WERI-Rb-1 (cell line): ENCODE data around the gene THBS4.

Experiments
- DNase-seq: peaks from one replicate; pipeline ENCODE4 v3.0.0-alpha.2; 2020
- H3K27ac ChIP-seq: fragments of 250-450 bp; sonication (Bioruptor Pico); 2 replicates; pipeline ENCODE4 v1.5.1; 2020; ENCODE audit warnings: mild to moderate bottlenecking, moderate library complexity
- H3K27me3 ChIP-seq: fragments of 250-450 bp; sonication (Bioruptor Pico); 2 replicates; pipeline ENCODE4 v1.5.1; 2021; ENCODE audit warnings: mild to moderate bottlenecking, low read depth, moderate library complexity; ENCODE audit not compliant: insufficient read depth, severe bottlenecking
- H3K36me3 ChIP-seq: fragments of 250-450 bp; sonication (Bioruptor Pico); 2 replicates; pipeline ENCODE4 v1.5.1; 2020; ENCODE audit warnings: mild to moderate bottlenecking, moderate library complexity
- H3K4me3 ChIP-seq: 2 replicates; pipeline ENCODE4 v1.5.1; 2011; ENCODE audit warnings: low read depth, mild to moderate bottlenecking, control low read depth, low read length
- H3K9me3 ChIP-seq: fragments of 250-450 bp; sonication (Bioruptor Pico); 2 replicates; pipeline ENCODE4 v1.5.1; 2021; ENCODE audit warnings: mild to moderate bottlenecking, moderate library complexity; ENCODE audit not compliant: severe bottlenecking
- TF ChIP-seq, protein P1 (sequence below): IDR thresholded peaks from 2 replicates; pipeline ENCODE4 v1.5.1; 2011; ENCODE audit warnings: low read depth, mild to moderate bottlenecking, control low read depth, inconsistent platforms, low read length

Gene THBS4

DNA sequence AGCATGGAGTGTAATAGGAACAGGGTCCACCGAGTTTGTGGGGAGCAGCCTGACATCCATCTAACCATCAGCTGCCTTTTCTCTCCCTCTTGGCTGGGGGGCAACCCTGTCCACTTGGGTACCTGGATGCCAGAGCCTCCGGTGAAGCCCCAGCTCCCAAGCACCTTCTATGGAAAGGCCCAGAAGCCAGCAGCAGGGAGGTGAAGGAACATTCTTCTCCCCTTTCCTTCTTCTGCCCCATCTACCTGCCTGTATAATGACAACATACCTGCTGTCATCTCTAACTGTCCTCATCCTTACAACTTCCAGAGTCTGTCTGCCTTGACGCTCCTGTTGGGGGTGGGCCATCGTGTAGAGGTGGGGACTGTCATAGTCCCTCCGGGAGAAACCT is 33.1 kb downstream of the THBS4 start:
- no peaks in the 10 kb centered on the region for H3K9me3 ChIP-seq
- H3K27ac ChIP-seq = no peak overlapping the region
- H3K4me3 ChIP-seq = no peak overlapping the region
- TF ChIP-seq, protein P1, sequence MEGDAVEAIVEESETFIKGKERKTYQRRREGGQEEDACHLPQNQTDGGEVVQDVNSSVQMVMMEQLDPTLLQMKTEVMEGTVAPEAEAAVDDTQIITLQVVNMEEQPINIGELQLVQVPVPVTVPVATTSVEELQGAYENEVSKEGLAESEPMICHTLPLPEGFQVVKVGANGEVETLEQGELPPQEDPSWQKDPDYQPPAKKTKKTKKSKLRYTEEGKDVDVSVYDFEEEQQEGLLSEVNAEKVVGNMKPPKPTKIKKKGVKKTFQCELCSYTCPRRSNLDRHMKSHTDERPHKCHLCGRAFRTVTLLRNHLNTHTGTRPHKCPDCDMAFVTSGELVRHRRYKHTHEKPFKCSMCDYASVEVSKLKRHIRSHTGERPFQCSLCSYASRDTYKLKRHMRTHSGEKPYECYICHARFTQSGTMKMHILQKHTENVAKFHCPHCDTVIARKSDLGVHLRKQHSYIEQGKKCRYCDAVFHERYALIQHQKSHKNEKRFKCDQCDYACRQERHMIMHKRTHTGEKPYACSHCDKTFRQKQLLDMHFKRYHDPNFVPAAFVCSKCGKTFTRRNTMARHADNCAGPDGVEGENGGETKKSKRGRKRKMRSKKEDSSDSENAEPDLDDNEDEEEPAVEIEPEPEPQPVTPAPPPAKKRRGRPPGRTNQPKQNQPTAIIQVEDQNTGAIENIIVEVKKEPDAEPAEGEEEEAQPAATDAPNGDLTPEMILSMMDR = no peak
- no peaks in the 10 kb centered on the region for H3K27me3 ChIP-seq
- no peaks in the 10 kb centered on the region for H3K36me3 ChIP-seq
- DNase-seq = no peak

DNA sequence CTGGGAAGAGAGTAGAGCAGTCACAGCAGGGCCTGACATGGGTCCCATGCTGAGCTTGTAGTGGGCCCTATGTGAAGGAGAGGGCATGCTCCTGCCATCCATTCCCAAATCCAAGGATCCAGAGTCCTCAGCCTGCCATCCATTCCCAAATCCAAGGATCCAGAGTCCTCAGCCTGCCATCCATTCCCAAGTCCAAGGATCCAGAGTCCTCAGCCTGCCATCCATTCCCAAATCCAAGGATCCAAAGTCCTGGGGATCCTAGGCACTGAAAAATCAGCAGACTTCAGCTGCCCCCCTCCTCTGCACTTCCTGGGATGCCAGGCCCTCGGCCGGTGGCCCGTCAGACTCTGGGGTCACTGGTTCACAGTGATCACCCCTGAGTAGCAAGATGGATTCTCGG is 33.6 kb downstream of the THBS4 start:
- no peaks in the 10 kb centered on the region for H3K9me3 ChIP-seq
- H3K36me3 ChIP-seq = no peaks in the 10 kb centered on the region
- no peak overlapping the region for H3K4me3 ChIP-seq
- TF ChIP-seq, protein P1 = no peak
- no peaks in the 10 kb centered on the region for H3K27me3 ChIP-seq
- no peak for DNase-seq
- no peak overlapping the region for H3K27ac ChIP-seq

DNA sequence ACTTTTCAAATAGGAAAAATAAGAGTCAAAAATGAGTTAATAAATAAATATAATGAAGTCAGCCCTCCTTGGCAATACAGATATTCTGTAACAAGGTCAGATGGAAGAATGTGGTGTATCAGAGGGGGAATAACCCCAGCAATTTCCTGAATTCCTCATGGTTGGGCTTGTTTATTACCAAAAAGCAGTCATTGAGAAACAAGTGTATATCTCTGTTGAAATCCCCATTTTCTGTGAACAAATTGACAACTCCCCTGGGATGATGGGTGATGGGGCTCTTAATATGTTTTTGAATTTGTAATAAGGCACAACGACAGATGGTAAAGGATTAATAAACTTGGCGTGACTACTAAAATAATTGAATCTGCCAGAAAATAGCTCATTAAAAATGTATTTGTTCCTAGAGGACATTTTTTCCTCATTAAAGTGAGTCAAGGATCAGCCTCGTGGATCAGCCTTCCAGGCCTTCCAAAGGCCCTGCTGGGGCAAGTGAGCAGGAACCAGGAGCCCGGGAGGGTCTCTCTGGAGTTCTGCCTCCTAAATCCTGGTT is 34.2 kb downstream of the THBS4 start:
- Histone ChIP-seq H3K27me3 (no peaks in the 10 kb centered on the region), H3K4me3 (no peak overlapping the region), H3K36me3 (no peaks in the 10 kb centered on the region), H3K27ac (no peak overlapping the region), H3K9me3 (no peaks in the 10 kb centered on the region)
- TF ChIP-seq, protein P1 = no peak
- no peak for DNase-seq

DNA sequence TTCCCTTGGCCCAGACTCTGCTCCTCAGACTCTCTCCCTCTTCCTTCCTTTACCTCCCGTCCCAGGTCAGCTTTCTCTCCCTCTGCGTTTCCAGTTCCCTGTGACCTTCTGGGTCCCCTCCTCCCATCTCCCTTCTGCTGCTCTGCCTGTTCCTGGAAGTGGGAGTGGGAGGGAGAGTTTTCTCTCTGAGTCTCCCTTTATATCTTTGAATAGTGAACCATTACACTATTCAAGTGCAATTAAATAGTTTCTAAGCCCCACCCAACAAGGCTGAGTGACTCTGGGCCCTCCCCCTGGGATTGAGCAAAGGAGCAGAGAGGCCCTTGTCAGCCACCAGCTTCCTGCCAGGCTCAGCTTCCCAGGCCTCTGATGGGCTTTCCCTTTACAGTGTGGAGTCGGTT is 34.8 kb downstream of the THBS4 start:
- DNase-seq = no peak
- Histone ChIP-seq H3K27ac (no peak overlapping the region), H3K9me3 (no peaks in the 10 kb centered on the region)

DNA sequence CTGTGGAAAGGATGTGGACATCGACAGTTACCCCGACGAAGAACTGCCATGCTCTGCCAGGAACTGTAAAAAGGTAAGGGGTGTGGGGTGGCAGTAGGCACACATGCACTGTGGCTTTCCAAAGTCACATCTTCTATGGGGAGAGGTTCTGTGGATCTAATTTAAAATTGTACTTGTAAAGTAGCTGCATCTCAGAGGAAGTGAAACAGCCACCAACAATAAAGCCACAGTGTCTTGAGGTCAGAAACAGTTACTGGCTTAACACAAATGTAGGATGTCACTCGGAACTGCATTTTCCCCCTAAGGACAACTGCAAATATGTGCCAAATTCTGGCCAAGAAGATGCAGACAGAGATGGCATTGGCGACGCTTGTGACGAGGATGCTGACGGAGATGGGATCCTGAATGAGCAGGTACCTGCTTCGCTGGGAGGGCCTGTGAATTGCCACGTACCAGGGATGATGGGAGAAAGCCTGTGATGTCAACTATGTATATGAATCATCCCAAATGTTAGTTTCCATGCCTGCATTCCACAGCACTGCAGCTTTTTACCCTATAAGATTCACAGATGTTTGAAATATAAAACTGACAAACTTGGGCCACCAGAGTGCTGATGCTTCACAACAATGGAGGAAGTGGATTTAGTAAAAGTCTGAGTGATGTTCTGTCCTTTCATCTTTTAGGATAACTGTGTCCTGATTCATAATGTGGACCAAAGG is 35.3 kb downstream of the THBS4 start:
- H3K9me3 ChIP-seq = no peaks in the 10 kb centered on the region
- DNase-seq = no peak
- TF ChIP-seq, protein P1 = no peak
- H3K27ac ChIP-seq = no peak overlapping the region
- H3K36me3 ChIP-seq = no peaks in the 10 kb centered on the region
- no peak overlapping the region for H3K4me3 ChIP-seq
- no peaks in the 10 kb centered on the region for H3K27me3 ChIP-seq

More for the DNA sequence above, 34.8 kb downstream of the THBS4 start:
- TF ChIP-seq, protein P1 = no peak
- no peak overlapping the region for H3K4me3 ChIP-seq
- H3K27me3 ChIP-seq = no peaks in the 10 kb centered on the region
- no peaks in the 10 kb centered on the region for H3K36me3 ChIP-seq
